H9 (cell line): ENCODE results near the gene RERE. TPM values are rescaled to one million over a fixed set of nuclear protein-coding genes. Genes with fewer than 3 reads are reported as not detected.

Experiments used
- DNase-seq: peaks from one replicate; pipeline ENCODE4 v3.0.0-alpha.2; 2017
- H2AFZ ChIP-seq: one replicate; pipeline ENCODE4 v1.6.1; 2013; ENCODE audit warnings: mild to moderate bottlenecking, low read length, control low read depth, moderate library complexity
- H2AK5ac ChIP-seq: 2 replicates; pipeline ENCODE4 v1.6.1; 2013; ENCODE audit warnings: low read length, control low read depth, mixed read lengths; ENCODE audit not compliant: insufficient read length
- H2BK120ac ChIP-seq: one replicate; pipeline ENCODE4 v1.6.1; 2013; ENCODE audit warnings: low read depth, mild to moderate bottlenecking, low read length, control low read depth, inconsistent platforms; ENCODE audit not compliant: poor library complexity, severe bottlenecking
- H2BK12ac ChIP-seq: 2 replicates; pipeline ENCODE4 v1.6.1; 2013; ENCODE audit warnings: low read length, control low read depth, mixed read lengths, low read depth; ENCODE audit not compliant: insufficient read length
- H2BK15ac ChIP-seq: 2 replicates; pipeline ENCODE4 v1.6.1; 2013; ENCODE audit warnings: low read depth, low read length, control low read depth
- H2BK20ac ChIP-seq: one replicate; pipeline ENCODE4 v1.6.1; 2013; ENCODE audit warnings: low read depth, mild to moderate bottlenecking, low read length, control low read depth, inconsistent platforms; ENCODE audit not compliant: poor library complexity, severe bottlenecking
- H2BK5ac ChIP-seq: 2 replicates; pipeline ENCODE4 v1.6.1; 2013; ENCODE audit warnings: low read length, control low read depth, mixed read lengths; ENCODE audit not compliant: insufficient read length
- H3K14ac ChIP-seq: 2 replicates; pipeline ENCODE4 v1.6.1; 2013; ENCODE audit warnings: low read length, control low read depth; ENCODE audit not compliant: insufficient read depth
- H3K18ac ChIP-seq: 2 replicates; pipeline ENCODE4 v1.6.1; 2013; ENCODE audit warnings: low read depth, mild to moderate bottlenecking, mixed read lengths, low read length, control low read depth; ENCODE audit not compliant: insufficient read length
- H3K23ac ChIP-seq: 2 replicates; pipeline ENCODE4 v1.6.1; 2013; ENCODE audit warnings: low read length, control low read depth, mixed read lengths, low read depth; ENCODE audit not compliant: insufficient read length
- H3K23me2 ChIP-seq: 2 replicates; pipeline ENCODE4 v1.6.1; 2013; ENCODE audit warnings: low read depth, mild to moderate bottlenecking, mixed read lengths, low read length, control low read depth; ENCODE audit not compliant: insufficient read length, poor library complexity, severe bottlenecking
- H3K27ac ChIP-seq: 2 replicates; pipeline ENCODE4 v1.5.1; 2013; ENCODE audit warnings: low read length, control low read depth, mixed read lengths, low read depth; ENCODE audit not compliant: insufficient read length
- H3K27me3 ChIP-seq: 2 replicates; pipeline ENCODE4 v1.6.1; 2013; ENCODE audit warnings: low read length, control low read depth, inconsistent platforms; ENCODE audit not compliant: insufficient read depth
- H3K4ac ChIP-seq: 2 replicates; pipeline ENCODE4 v1.6.1; 2013; ENCODE audit warnings: low read depth, mild to moderate bottlenecking, control low read depth, inconsistent platforms, low read length, moderate library complexity
- H3K4me1 ChIP-seq: 2 replicates; pipeline ENCODE4 v1.6.1; 2013; ENCODE audit warnings: low read length, control low read depth, inconsistent platforms; ENCODE audit not compliant: insufficient read depth
- H3K4me2 ChIP-seq: 2 replicates; pipeline ENCODE4 v1.6.1; 2013; ENCODE audit warnings: low read length, control low read depth, mixed read lengths; ENCODE audit not compliant: insufficient read length, insufficient read depth
- H3K56ac ChIP-seq: 2 replicates; pipeline ENCODE4 v1.6.1; 2013; ENCODE audit warnings: low read depth, mild to moderate bottlenecking, mixed read lengths, low read length, control low read depth; ENCODE audit not compliant: insufficient read length
- H3K79me1 ChIP-seq: 2 replicates; pipeline ENCODE4 v1.6.1; 2013; ENCODE audit warnings: low read depth, mild to moderate bottlenecking, moderate library complexity, low read length, control low read depth, inconsistent platforms; ENCODE audit not compliant: insufficient read depth, poor library complexity, severe bottlenecking
- H3K79me2 ChIP-seq: 2 replicates; pipeline ENCODE4 v1.6.1; 2013; ENCODE audit warnings: low read length, control low read depth, inconsistent platforms; ENCODE audit not compliant: insufficient read depth
- H3K9ac ChIP-seq: 2 replicates; pipeline ENCODE4 v1.6.1; 2013; ENCODE audit warnings: low read length, control low read depth, mixed read lengths; ENCODE audit not compliant: insufficient read length; ENCODE audit errors: extremely low read depth
- H3K9me3 ChIP-seq: one replicate; pipeline ENCODE4 v1.6.1; 2013; ENCODE audit warnings: low read depth, low read length, inconsistent platforms; ENCODE audit not compliant: control insufficient read depth
- H3T11ph ChIP-seq: one replicate; pipeline ENCODE4 v1.6.1; 2013; ENCODE audit warnings: mild to moderate bottlenecking, low read length, control low read depth, inconsistent platforms
- H4K20me1 ChIP-seq: one replicate; pipeline ENCODE4 v1.6.1; 2013; ENCODE audit not compliant: control insufficient read depth, insufficient read length, insufficient read depth
- H4K5ac ChIP-seq: 2 replicates; pipeline ENCODE4 v1.6.1; 2013; ENCODE audit warnings: low read depth, mild to moderate bottlenecking, mixed read lengths, low read length, control low read depth; ENCODE audit not compliant: insufficient read length
- H4K8ac ChIP-seq: replicated peaks from 2 replicates; pipeline ENCODE4 v1.6.1; 2013; ENCODE audit warnings: low read length, control low read depth, mixed read lengths, low read depth; ENCODE audit not compliant: insufficient read length
- H4K91ac ChIP-seq: 2 replicates; pipeline ENCODE4 v1.6.1; 2013; ENCODE audit warnings: low read depth, mild to moderate bottlenecking, moderate library complexity, mixed read lengths, low read length, control low read depth; ENCODE audit not compliant: insufficient read length
- H3K27ac Mint-ChIP-seq, 3 experiments: 2 replicates in 2 of 3; 3 replicates in 1 of 3; pipeline ENCODE4 v1.8.0; 2020 to 2021; ENCODE audit warnings: mixed read lengths in 3 of 3, mild to moderate bottlenecking in 1 of 3, moderate library complexity in 1 of 3
- H3K27me3 Mint-ChIP-seq: 2 replicates; pipeline ENCODE4 v1.8.0; 2021; ENCODE audit warnings: low read depth, mild to moderate bottlenecking, moderate library complexity, mixed read lengths
- H3K36me3 Mint-ChIP-seq, 3 experiments: 2 replicates in 2 of 3; 3 replicates in 1 of 3; pipeline ENCODE4 v1.8.0; 2020 to 2021; ENCODE audit warnings: low read depth in 3 of 3, mixed read lengths in 3 of 3; ENCODE audit not compliant: insufficient read depth in 1 of 3
- H3K4me1 Mint-ChIP-seq, 2 experiments: 2 replicates each; pipeline ENCODE4 v1.8.0; 2020; ENCODE audit warnings: mixed read lengths in 2 of 2
- H3K4me3 Mint-ChIP-seq, 2 experiments: 2 replicates in 1 of 2; 3 replicates in 1 of 2; pipeline ENCODE4 v1.8.0; 2020 to 2021; ENCODE audit warnings: mild to moderate bottlenecking in 2 of 2, mixed read lengths in 2 of 2, moderate library complexity in 1 of 2
- H3K9me3 Mint-ChIP-seq, 2 experiments: 2 replicates in 1 of 2; 3 replicates in 1 of 2; pipeline ENCODE4 v1.8.0; 2020; ENCODE audit warnings: mild to moderate bottlenecking in 2 of 2, mixed read lengths in 2 of 2, moderate library complexity in 1 of 2
- CTCF ChIP-seq: fragments of 200-600 bp; sonication (generic); conservative IDR thresholded peaks from 3 replicates; pipeline ENCODE4 v1.8.0; 2021; ENCODE audit warnings: antibody characterized with exemption, mild to moderate bottlenecking
- WGBS: extraction: QIAGEN DNeasy Blood & Tissue Kit; methylation state at CpG from one replicate; pipeline ENCODE4 v1.1.7; 2013; ENCODE audit warnings: missing lambda C conversion rate, low lambda C conversion rate, mixed read lengths; ENCODE audit not compliant: insufficient read length; ENCODE audit errors: extremely low coverage; 5-methylcytosine and 5-hydroxymethylcytosine counted together
- total RNA-seq: library from RNA; stranded (reverse); gene quantifications from 2 replicates; pipeline ENCODE4 v1.2.1, GENCODE V29; 2021

Gene RERE
- total RNA-seq, 1 experiment from 2014 or later = 103 TPM

- Mint-ChIP-seq H3K27me3 (peaks cover 1% of the 10 kb centered on the region), H3K4me1 (peaks cover 0 to under 1% of the 10 kb centered on the region in 2 experiments; a peak in 2 of 4 replicates), H3K36me3 (peaks cover 0 to 3% (median 0%) of the 10 kb centered on the region in 3 experiments; a peak in 2 of 7 replicates), H3K9me3 (no peaks in the 10 kb centered on the region; a peak in 1 of 5 replicates), H3K4me3 (no peak overlapping the region), H3K27ac (no peak overlapping the region; a peak in 1 of 7 replicates)
- Histone ChIP-seq H3K9me3 (no peaks in the 10 kb centered on the region), H4K91ac (no peak overlapping the region), H2BK20ac (no peak overlapping the region), H4K5ac (no peak overlapping the region), H2BK15ac (no peak overlapping the region), H3K14ac (no peak overlapping the region), H3K79me2 (no peaks in the 10 kb centered on the region), H2AK5ac (no peak overlapping the region), H3K4me2 (no peak overlapping the region), H3K23ac (no peak overlapping the region), H3K4me1 (no peaks in the 10 kb centered on the region), H3K27ac (no peak overlapping the region), H3K18ac (no peak overlapping the region), H2AFZ (no peak overlapping the region), H2BK12ac (no peak overlapping the region), H2BK5ac (no peak overlapping the region), H3K56ac (no peak overlapping the region), H3K79me1 (no peaks in the 10 kb centered on the region), H3K9ac (no peak overlapping the region), H3T11ph (no peak overlapping the region), H3K23me2 (no peaks in the 10 kb centered on the region), H3K4ac (no peak overlapping the region), H2BK120ac (no peak overlapping the region), H3K27me3 (no peaks in the 10 kb centered on the region), H4K20me1 (no peaks in the 10 kb centered on the region), H4K8ac (no peak overlapping the region)
- no peak for TF ChIP-seq CTCF
- peak; percentile 26 for DNase-seq
- WGBS = no CpG with 5 or more reads among the region's 32 CpGs
Observed at GRCh38 chr1:8343464-8344001, 473.9 kb downstream of the RERE start.
